ENCODE results near the gene CLASRP.

Gene CLASRP

GRCh38 chr19:45066921-45067661 is 28.2 kb downstream of the CLASRP start:
- Histone ChIP-seq H3K9me3 (ENCODE audit: control insufficient read depth, low read length) (no peaks in the 10 kb centered on the region), H3K36me3 (ENCODE audit: control insufficient read depth, insufficient read depth, low read length, severe bottlenecking) (peaks cover 76% of the 10 kb centered on the region), H3K4me3 (ENCODE audit: low read length) (no peak overlapping the region), H3K9ac (ENCODE audit: low read length) (no peak overlapping the region), H3K27me3 (replicated peaks; ENCODE audit: control insufficient read depth, insufficient read depth, low read length) (no peaks in the 10 kb centered on the region), H3K4me1 (ENCODE audit: control insufficient read depth, insufficient read depth, low read length) (no peaks in the 10 kb centered on the region)
- no peak for DNase-seq (ENCODE audit: low read depth)

- Histone ChIP-seq H3K36me3 (ENCODE audit: control insufficient read depth, insufficient read depth, low read length, severe bottlenecking) (peaks cover 67% of the 10 kb centered on the region), H3K9me3 (ENCODE audit: control insufficient read depth, low read length) (no peaks in the 10 kb centered on the region), H3K4me3 (ENCODE audit: low read length) (no peak overlapping the region), H3K27me3 (replicated peaks; ENCODE audit: control insufficient read depth, insufficient read depth, low read length) (no peaks in the 10 kb centered on the region), H3K9ac (ENCODE audit: low read length) (no peak overlapping the region), H3K4me1 (ENCODE audit: control insufficient read depth, insufficient read depth, low read length) (no peaks in the 10 kb centered on the region)
- no peak for DNase-seq (ENCODE audit: low read depth)
These were observed 29.2 kb downstream of the CLASRP start for GRCh38 chr19:45068041-45068440.

DNA sequence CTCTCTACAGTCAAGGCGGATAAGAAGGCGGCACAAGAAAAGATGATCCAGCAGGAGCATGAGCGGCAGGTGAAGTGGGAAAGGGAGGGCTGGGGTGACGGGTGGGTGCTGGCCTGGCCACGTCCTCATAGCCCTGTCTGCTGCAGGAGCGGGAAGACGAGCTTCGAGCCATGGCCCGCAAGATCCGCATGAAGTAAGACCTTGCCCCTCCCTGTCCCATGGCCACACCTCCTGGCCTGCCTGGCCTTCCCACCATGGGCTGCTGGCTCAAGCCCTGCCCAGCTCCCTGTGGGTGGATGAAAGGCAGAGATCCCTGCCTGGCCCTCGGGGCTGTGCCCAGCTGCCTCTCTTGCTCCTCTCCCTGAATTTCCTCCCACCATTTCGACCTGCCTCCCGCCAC is 30.2 kb downstream of the CLASRP start:
- DNase-seq (ENCODE audit: low read depth): peak; percentile 15

GRCh38 chr19:45070214-45070613 is 31.4 kb downstream of the CLASRP start:
- H3K4me3 ChIP-seq (ENCODE audit: low read length): no peak overlapping the region
- no peaks in the 10 kb centered on the region for H3K9me3 ChIP-seq (ENCODE audit: control insufficient read depth, low read length)
- no peaks in the 10 kb centered on the region for H3K27me3 ChIP-seq (replicated peaks; ENCODE audit: control insufficient read depth, insufficient read depth, low read length)
- DNase-seq (ENCODE audit: low read depth): no peak
- H3K4me1 ChIP-seq (ENCODE audit: control insufficient read depth, insufficient read depth, low read length): no peaks in the 10 kb centered on the region
- no peak overlapping the region for H3K9ac ChIP-seq (ENCODE audit: low read length)
- peaks cover 47% of the 10 kb centered on the region for H3K36me3 ChIP-seq (ENCODE audit: control insufficient read depth, insufficient read depth, low read length, severe bottlenecking)

More for the DNA sequence above, 30.2 kb downstream of the CLASRP start:
- Histone ChIP-seq H3K9me3 (ENCODE audit: control insufficient read depth, low read length) (no peaks in the 10 kb centered on the region), H3K4me1 (ENCODE audit: control insufficient read depth, insufficient read depth, low read length) (no peaks in the 10 kb centered on the region), H3K9ac (ENCODE audit: low read length) (no peak overlapping the region), H3K4me3 (ENCODE audit: low read length) (no peak overlapping the region), H3K27me3 (replicated peaks; ENCODE audit: control insufficient read depth, insufficient read depth, low read length) (no peaks in the 10 kb centered on the region), H3K36me3 (ENCODE audit: control insufficient read depth, insufficient read depth, low read length, severe bottlenecking) (peaks cover 59% of the 10 kb centered on the region)

- Histone ChIP-seq H3K4me3 (ENCODE audit: low read length) (no peak overlapping the region), H3K36me3 (ENCODE audit: control insufficient read depth, insufficient read depth, low read length, severe bottlenecking) (peaks cover 39% of the 10 kb centered on the region), H3K9me3 (ENCODE audit: control insufficient read depth, low read length) (no peaks in the 10 kb centered on the region), H3K27me3 (replicated peaks; ENCODE audit: control insufficient read depth, insufficient read depth, low read length) (no peaks in the 10 kb centered on the region), H3K4me1 (ENCODE audit: control insufficient read depth, insufficient read depth, low read length) (no peaks in the 10 kb centered on the region), H3K9ac (ENCODE audit: low read length) (no peak overlapping the region)
- DNase-seq (ENCODE audit: low read depth): no peak
These were observed 32.2 kb downstream of the CLASRP start for GRCh38 chr19:45070861-45071544.

- no peaks in the 10 kb centered on the region for H3K9me3 ChIP-seq (ENCODE audit: control insufficient read depth, low read length)
- no peaks in the 10 kb centered on the region for H3K4me1 ChIP-seq (ENCODE audit: control insufficient read depth, insufficient read depth, low read length)
- no peak for DNase-seq (ENCODE audit: low read depth)
- H3K36me3 ChIP-seq (ENCODE audit: control insufficient read depth, insufficient read depth, low read length, severe bottlenecking): peaks cover 38% of the 10 kb centered on the region
- no peak overlapping the region for H3K4me3 ChIP-seq (ENCODE audit: low read length)
- H3K9ac ChIP-seq (ENCODE audit: low read length): no peak overlapping the region
- H3K27me3 ChIP-seq (replicated peaks; ENCODE audit: control insufficient read depth, insufficient read depth, low read length): no peaks in the 10 kb centered on the region
These were observed 32.7 kb downstream of the CLASRP start for GRCh38 chr19:45071545-45071938.

DNA sequence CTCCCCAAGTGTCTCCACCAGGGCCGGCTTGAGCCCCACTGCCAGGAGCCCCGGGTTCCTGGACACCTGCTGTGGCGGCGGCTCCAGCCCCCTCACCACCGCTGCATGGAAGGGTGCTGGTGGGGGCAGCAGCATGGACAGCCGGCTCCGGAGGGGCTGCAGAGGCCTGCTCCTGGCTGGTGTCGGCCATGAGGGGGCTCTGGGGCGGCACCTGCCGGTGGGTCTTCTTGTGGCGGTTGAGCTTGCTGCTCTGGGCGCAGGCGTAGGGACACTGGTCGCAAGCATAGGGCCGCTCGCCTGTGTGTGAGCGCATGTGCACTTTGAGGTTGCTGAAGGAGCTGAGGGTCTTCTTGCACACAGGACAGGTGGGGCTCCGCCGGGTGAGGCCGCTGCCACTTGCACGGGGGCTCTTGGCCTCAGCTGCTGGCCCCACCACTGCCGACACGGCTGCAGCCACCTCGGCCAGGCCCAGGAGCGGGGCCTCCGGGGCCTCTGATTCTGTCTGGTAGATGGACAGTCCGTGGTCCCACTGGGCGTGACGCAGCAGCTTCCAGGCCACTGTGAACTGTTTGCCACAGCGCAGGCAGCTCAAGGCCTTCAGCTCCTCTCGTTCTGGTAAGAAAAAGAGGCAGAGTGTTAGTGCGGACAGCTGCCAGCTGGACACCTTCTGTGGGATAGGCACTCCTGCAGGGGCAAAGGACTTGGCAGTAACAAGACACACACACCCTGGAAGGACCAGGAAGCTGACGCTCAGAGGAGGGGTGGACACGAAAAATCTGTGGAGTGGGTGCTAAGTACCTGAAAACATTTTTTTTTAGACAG is 33.3 kb downstream of the CLASRP start:
- Histone ChIP-seq H3K4me3 (ENCODE audit: low read length) (no peak overlapping the region), H3K36me3 (ENCODE audit: control insufficient read depth, insufficient read depth, low read length, severe bottlenecking) (peaks cover 32% of the 10 kb centered on the region), H3K4me1 (ENCODE audit: control insufficient read depth, insufficient read depth, low read length) (no peaks in the 10 kb centered on the region), H3K27me3 (replicated peaks; ENCODE audit: control insufficient read depth, insufficient read depth, low read length) (no peaks in the 10 kb centered on the region), H3K9me3 (ENCODE audit: control insufficient read depth, low read length) (no peaks in the 10 kb centered on the region), H3K9ac (ENCODE audit: low read length) (no peak overlapping the region)
- no peak for DNase-seq (ENCODE audit: low read depth)

GRCh38 chr19:45074744-45075300 is 36.0 kb downstream of the CLASRP start:
- DNase-seq (ENCODE audit: low read depth): no peak

GRCh38 chr19:45075301-45076028 is 36.6 kb downstream of the CLASRP start:
- H3K4me3 ChIP-seq (ENCODE audit: low read length): peak overlapping the region; percentile 66
- H3K4me1 ChIP-seq (ENCODE audit: control insufficient read depth, insufficient read depth, low read length): peaks cover 12% of the 10 kb centered on the region
- peaks cover 7% of the 10 kb centered on the region for H3K36me3 ChIP-seq (ENCODE audit: control insufficient read depth, insufficient read depth, low read length, severe bottlenecking)
- peak; percentile 26 for DNase-seq (ENCODE audit: low read depth)
- no peaks in the 10 kb centered on the region for H3K9me3 ChIP-seq (ENCODE audit: control insufficient read depth, low read length)
- H3K27me3 ChIP-seq (replicated peaks; ENCODE audit: control insufficient read depth, insufficient read depth, low read length): no peaks in the 10 kb centered on the region
- H3K9ac ChIP-seq (ENCODE audit: low read length): peak overlapping the region; percentile 61

More at GRCh38 chr19:45074744-45075300, 36.0 kb downstream of the CLASRP start:
- H3K36me3 ChIP-seq (ENCODE audit: control insufficient read depth, insufficient read depth, low read length, severe bottlenecking): peaks cover 13% of the 10 kb centered on the region
- H3K9me3 ChIP-seq (ENCODE audit: control insufficient read depth, low read length): no peaks in the 10 kb centered on the region
- no peaks in the 10 kb centered on the region for H3K27me3 ChIP-seq (replicated peaks; ENCODE audit: control insufficient read depth, insufficient read depth, low read length)
- H3K9ac ChIP-seq (ENCODE audit: low read length): no peak overlapping the region
- H3K4me3 ChIP-seq (ENCODE audit: low read length): no peak overlapping the region
- peaks cover 5% of the 10 kb centered on the region for H3K4me1 ChIP-seq (ENCODE audit: control insufficient read depth, insufficient read depth, low read length)

DNA sequence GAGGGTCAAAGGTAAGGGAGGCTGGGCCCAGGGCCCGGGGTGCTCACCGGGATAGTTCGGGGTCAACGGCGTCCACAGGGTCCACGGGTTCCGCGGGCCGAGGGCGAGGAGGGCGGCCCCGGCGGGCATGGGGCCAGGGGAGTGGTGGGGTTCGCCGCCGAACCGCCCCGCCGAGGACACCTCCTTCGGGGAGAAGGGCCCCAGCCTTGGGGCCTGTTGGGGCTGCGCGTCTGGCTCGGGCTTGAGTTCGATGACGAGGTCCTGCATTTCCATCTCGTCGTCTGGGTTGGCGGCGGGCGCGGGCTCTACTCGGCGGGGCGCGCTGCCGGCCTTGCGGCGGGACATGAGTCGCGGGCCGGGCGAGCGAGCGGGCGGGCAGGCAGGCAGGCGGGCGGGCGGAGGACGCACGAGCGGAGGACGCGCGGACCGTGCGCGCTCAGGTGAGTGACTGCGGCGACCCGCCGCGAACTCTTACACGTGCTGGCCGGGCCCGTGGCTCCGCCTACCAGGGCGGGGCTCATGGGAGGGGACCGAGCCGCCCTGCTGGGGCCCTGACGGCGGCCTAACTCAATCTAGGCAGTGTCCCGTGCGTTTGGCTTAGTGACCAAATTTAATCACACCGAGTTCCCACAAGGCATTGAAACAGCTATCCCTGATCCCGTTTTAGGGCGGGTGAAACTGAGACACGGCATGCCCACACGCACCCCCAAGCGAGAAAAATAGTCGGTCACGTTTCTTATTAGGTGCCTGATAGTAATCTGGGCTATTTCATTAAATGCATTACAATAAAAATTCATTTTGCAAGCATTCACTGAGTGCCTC is 37.4 kb downstream of the CLASRP start, which contains the start of gene ZNF296:
Gene ZNF296 (minus strand): TSS at position 450 of the 822 bp plus-strand sequence. CDS start 105 bp downstream, at position 345.
- Histone ChIP-seq H3K9me3 (ENCODE audit: control insufficient read depth, low read length) (no peaks in the 10 kb centered on the region), H3K36me3 (ENCODE audit: control insufficient read depth, insufficient read depth, low read length, severe bottlenecking) (peaks cover under 1% of the 10 kb centered on the region), H3K27me3 (replicated peaks; ENCODE audit: control insufficient read depth, insufficient read depth, low read length) (no peaks in the 10 kb centered on the region), H3K4me1 (ENCODE audit: control insufficient read depth, insufficient read depth, low read length) (peaks cover 15% of the 10 kb centered on the region), H3K4me3 (ENCODE audit: low read length) (peak within 1 kb of the TSS; percentile 66), H3K9ac (ENCODE audit: low read length) (peak within 1 kb of the TSS; percentile 61)
- peak; percentile 68 for DNase-seq (ENCODE audit: low read depth)

Data from adipocyte (in vitro differentiated cells).